HCT116 (cell line): ENCODE measurements around the gene MEIS2.

ENCODE experiments used
- POLR2A ChIP-seq: IDR thresholded peaks from 2 replicates; pipeline ENCODE4 v1.7.0; 2011; ENCODE audit warnings: borderline replicate concordance; ENCODE audit not compliant: insufficient read depth, insufficient read length; ENCODE audit errors: extremely low read depth
- TF ChIP-seq, protein P1 (sequence below), 3 experiments: fragments of 200-600 bp in 1 of 3; sonication (generic) in 1 of 3; IDR thresholded peaks in 2 of 3; conservative IDR thresholded peaks in 1 of 3; 2 replicates each; pipeline ENCODE4 v1.5.1; 2012 to 2017; ENCODE audit warnings: low read depth in 2 of 3, low read length in 2 of 3, antibody characterized with exemption in 1 of 3, borderline replicate concordance in 1 of 3, control low read depth in 1 of 3, mild to moderate bottlenecking in 1 of 3, mixed read lengths in 1 of 3, mixed run types in 1 of 3, moderate library complexity in 1 of 3; ENCODE audit not compliant: insufficient read depth in 1 of 3

GRCh38 chr15:36954486-36954885 is 145.9 kb downstream of the MEIS2 start:
- TF ChIP-seq, protein P1, sequence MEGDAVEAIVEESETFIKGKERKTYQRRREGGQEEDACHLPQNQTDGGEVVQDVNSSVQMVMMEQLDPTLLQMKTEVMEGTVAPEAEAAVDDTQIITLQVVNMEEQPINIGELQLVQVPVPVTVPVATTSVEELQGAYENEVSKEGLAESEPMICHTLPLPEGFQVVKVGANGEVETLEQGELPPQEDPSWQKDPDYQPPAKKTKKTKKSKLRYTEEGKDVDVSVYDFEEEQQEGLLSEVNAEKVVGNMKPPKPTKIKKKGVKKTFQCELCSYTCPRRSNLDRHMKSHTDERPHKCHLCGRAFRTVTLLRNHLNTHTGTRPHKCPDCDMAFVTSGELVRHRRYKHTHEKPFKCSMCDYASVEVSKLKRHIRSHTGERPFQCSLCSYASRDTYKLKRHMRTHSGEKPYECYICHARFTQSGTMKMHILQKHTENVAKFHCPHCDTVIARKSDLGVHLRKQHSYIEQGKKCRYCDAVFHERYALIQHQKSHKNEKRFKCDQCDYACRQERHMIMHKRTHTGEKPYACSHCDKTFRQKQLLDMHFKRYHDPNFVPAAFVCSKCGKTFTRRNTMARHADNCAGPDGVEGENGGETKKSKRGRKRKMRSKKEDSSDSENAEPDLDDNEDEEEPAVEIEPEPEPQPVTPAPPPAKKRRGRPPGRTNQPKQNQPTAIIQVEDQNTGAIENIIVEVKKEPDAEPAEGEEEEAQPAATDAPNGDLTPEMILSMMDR (IDR thresholded peaks at IDR 0.05 in 2 of 3, conservative IDR thresholded peaks at IDR 0.05 in 1 of 3; ENCODE audit: borderline replicate concordance in 1 of 3, insufficient read depth in 1 of 3, low read depth in 2 of 3, low read length in 2 of 3), result no peak
- no peak for TF ChIP-seq POLR2A
